ENCODE measurements around the gene TPX2. TPM values are rescaled to one million over a fixed set of nuclear protein-coding genes. Genes with fewer than 3 reads are reported as not detected.

TPX2 gene
- total and polyA plus RNA-seq, 2 of the 8 experiments (the other 6 are each of a cell fraction or from before 2014, with no cell fraction given), result 43.6 to 125 TPM

- Histone ChIP-seq H3K4me1 (replicated peaks in 1 of 4; ENCODE audit: control insufficient read depth in 3 of 4, insufficient read depth in 4 of 4, low read length in 3 of 4) (peaks cover 0 to 5% (median 5%) of the 10 kb centered on the region in 4 experiments; a peak in 5 of 7 replicates), H3K18ac (ENCODE audit: extremely low read depth, low read length) (no peak overlapping the region), H4K5ac (ENCODE audit: insufficient read length, low read depth, low read length) (no peak overlapping the region), H4K91ac (replicated peaks; ENCODE audit: insufficient read length, low read length) (no peak overlapping the region), H3K4ac (replicated peaks; ENCODE audit: insufficient read length, low read depth, low read length) (no peak overlapping the region), H2AK5ac (ENCODE audit: low read depth, low read length) (no peak overlapping the region), H3K79me2 (ENCODE audit: control insufficient read depth in 1 of 2, insufficient read depth in 2 of 2, low read length in 2 of 2) (no peaks in the 10 kb centered on the region), H2BK15ac (ENCODE audit: low read length) (no peak overlapping the region), H4K20me1 (replicated peaks in 1 of 2; ENCODE audit: control insufficient read depth in 1 of 2, insufficient read depth in 2 of 2, low read length in 2 of 2) (no peaks in the 10 kb centered on the region), H2BK20ac (ENCODE audit: low read length) (no peak overlapping the region), H3K4me3 (ENCODE audit: extremely low read depth in 1 of 4, insufficient read depth in 2 of 4, low read depth in 3 of 4, low read length in 4 of 4) (no peak overlapping the region), H2AFZ (ENCODE audit: low read length) (no peak overlapping the region), H3K9ac (replicated peaks in 1 of 4; ENCODE audit: extremely low read depth in 1 of 4, low read depth in 3 of 4, low read length in 3 of 4) (no peak overlapping the region), H3K27me3 (replicated peaks in 1 of 4; ENCODE audit: control insufficient read depth in 3 of 4, extremely low read depth in 1 of 4, insufficient read depth in 3 of 4, low read length in 3 of 4) (no peaks in the 10 kb centered on the region), H3K79me1 (ENCODE audit: low read depth, low read length) (no peaks in the 10 kb centered on the region), H3K23me2 (ENCODE audit: low read depth, low read length) (no peaks in the 10 kb centered on the region), H2BK120ac (replicated peaks; ENCODE audit: low read depth, low read length) (no peak overlapping the region), H3K56ac (replicated peaks; ENCODE audit: insufficient read length, low read depth, low read length) (no peak overlapping the region), H3K4me2 (ENCODE audit: insufficient read depth in 1 of 2, low read depth in 2 of 2, low read length in 2 of 2) (no peak overlapping the region), H3K14ac (ENCODE audit: insufficient read length) (no peak overlapping the region), H3K9me3 (ENCODE audit: insufficient read depth in 2 of 2, low read depth in 1 of 2, low read length in 1 of 2) (no peaks in the 10 kb centered on the region), H3K23ac (ENCODE audit: insufficient read length) (no peak overlapping the region), H4K8ac (ENCODE audit: extremely low read depth, insufficient read depth, low read length) (no peak overlapping the region), H2BK12ac (ENCODE audit: low read depth, low read length) (no peak overlapping the region), H3K36me3 (ENCODE audit: control insufficient read depth in 2 of 4, insufficient read depth in 4 of 4, low read length in 3 of 4) (no peaks in the 10 kb centered on the region; a peak in 1 of 8 replicates), H3K27ac (ENCODE audit: low read depth, low read length) (no peak overlapping the region), H2BK5ac (ENCODE audit: low read depth, low read length) (no peak overlapping the region)
- ChIA-PET POLR2A (ENCODE audit: partially characterized antibody) (interaction anchor here (1.6 kb wide), 1 partner anchor 14 kb away, joined by 5 read pairs; no protein-coding TSS in a partner anchor), CTCF (ENCODE audit: partially characterized antibody) (interaction anchor here (0.6 to 2.1 kb wide), 9 partner anchors 12 to 201 kb away, joined by 3 to 10 read pairs (median 4); partner anchors contain the start of genes FOXS1 and PDRG1)
- TF ChIP-seq POLR2AphosphoS5 (IDR thresholded peaks at IDR 0.05; ENCODE audit: low read depth, low read length) (no peak), YY1 (IDR thresholded peaks at IDR 0.05; ENCODE audit: low read depth, low read length) (no peak), SIN3A (conservative IDR thresholded peaks at IDR 0.05 in 1 of 2, IDR thresholded peaks at IDR 0.05 in 1 of 2; ENCODE audit: low read depth in 1 of 2, low read length in 2 of 2) (no peak), RAD21 (IDR thresholded peaks at IDR 0.05 in 1 of 2, conservative IDR thresholded peaks at IDR 0.05 in 1 of 2; ENCODE audit: low read depth in 2 of 2, low read length in 2 of 2) (no peak)
- FAIRE-seq, result no peak
- WGBS, 2 experiments (ENCODE audit: extremely low coverage in 1 of 2, insufficient coverage in 1 of 2, insufficient read length in 1 of 2, insufficient replicate concordance in 2 of 2, low coverage in 1 of 2, low lambda C conversion rate in 2 of 2, missing lambda C conversion rate in 1 of 2), result 89% methylated on average over 8 of the region's 8 CpGs; no CpG with 5 or more reads in 1 of the 2 experiments
- DNase-seq (ENCODE audit: low read depth in 1 of 2, low spot score in 2 of 2), result no peak
These were observed 91.4 kb downstream of the TPX2 start for GRCh38 chr20:31830406-31830981.
